ENCODE data around the gene ADAMTS12.
A peak's percentile ranks its signal among the peaks of the same experiment; 100 is the strongest.

The ADAMTS12 gene

DNA sequence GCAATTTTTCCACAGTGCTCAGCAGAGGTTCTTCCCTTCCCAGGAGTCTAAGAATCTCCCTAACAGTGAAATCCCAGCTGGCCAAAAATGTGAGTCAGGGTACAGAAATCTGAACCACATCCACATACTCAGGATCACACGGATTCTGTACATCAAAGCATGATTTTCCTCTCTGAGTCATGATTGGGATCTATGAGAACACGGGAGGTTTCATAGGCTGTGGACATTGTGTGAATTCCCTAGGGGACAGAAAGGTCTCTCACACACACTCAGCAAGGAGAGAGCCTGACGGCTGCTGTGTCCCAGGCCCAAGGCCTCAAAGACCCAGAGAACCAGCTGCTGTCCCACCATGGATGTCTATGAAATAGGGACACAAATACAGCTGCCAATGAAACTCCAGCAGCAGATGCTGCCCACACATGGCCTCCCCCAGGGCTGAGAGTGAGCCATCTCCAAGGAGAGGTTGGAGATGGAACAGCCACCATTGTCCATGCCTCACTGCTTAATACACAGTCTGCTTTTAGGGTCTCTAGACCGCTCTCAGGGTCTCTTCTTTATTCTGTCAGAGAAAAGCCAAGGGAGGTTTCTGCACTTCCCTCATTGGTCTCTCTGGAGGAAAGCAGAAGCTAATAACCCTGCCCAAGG, 102.7 kb downstream of the ADAMTS12 start:
- Histone ChIP-seq H3K4me1 (ENCODE audit: insufficient read depth, poor library complexity, severe bottlenecking) (no peaks in the 10 kb centered on the region), H3K27me3 (ENCODE audit: insufficient read depth, poor library complexity, severe bottlenecking) (no peaks in the 10 kb centered on the region), H3K27ac (ENCODE audit: poor library complexity, severe bottlenecking) (peak overlapping the region; percentile 52), H3K9me3 (ENCODE audit: severe bottlenecking) (no peaks in the 10 kb centered on the region), H3K4me3 (ENCODE audit: severe bottlenecking) (no peak overlapping the region), H3K36me3 (ENCODE audit: low read depth) (no peaks in the 10 kb centered on the region)
- TF ChIP-seq, protein P1, sequence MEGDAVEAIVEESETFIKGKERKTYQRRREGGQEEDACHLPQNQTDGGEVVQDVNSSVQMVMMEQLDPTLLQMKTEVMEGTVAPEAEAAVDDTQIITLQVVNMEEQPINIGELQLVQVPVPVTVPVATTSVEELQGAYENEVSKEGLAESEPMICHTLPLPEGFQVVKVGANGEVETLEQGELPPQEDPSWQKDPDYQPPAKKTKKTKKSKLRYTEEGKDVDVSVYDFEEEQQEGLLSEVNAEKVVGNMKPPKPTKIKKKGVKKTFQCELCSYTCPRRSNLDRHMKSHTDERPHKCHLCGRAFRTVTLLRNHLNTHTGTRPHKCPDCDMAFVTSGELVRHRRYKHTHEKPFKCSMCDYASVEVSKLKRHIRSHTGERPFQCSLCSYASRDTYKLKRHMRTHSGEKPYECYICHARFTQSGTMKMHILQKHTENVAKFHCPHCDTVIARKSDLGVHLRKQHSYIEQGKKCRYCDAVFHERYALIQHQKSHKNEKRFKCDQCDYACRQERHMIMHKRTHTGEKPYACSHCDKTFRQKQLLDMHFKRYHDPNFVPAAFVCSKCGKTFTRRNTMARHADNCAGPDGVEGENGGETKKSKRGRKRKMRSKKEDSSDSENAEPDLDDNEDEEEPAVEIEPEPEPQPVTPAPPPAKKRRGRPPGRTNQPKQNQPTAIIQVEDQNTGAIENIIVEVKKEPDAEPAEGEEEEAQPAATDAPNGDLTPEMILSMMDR (IDR thresholded peaks at IDR 0.05; ENCODE audit: poor library complexity, severe bottlenecking) = no peak
- DNase-seq (ENCODE audit: low spot score) = no peak
- ATAC-seq (ENCODE audit: low read depth) = peak; percentile 94

- Histone ChIP-seq H3K27me3 (ENCODE audit: insufficient read depth, poor library complexity, severe bottlenecking) (no peaks in the 10 kb centered on the region), H3K27ac (ENCODE audit: poor library complexity, severe bottlenecking) (no peak overlapping the region), H3K36me3 (ENCODE audit: low read depth) (no peaks in the 10 kb centered on the region), H3K4me3 (ENCODE audit: severe bottlenecking) (no peak overlapping the region), H3K4me1 (ENCODE audit: insufficient read depth, poor library complexity, severe bottlenecking) (no peaks in the 10 kb centered on the region), H3K9me3 (ENCODE audit: severe bottlenecking) (peaks cover 6% of the 10 kb centered on the region)
- DNase-seq (ENCODE audit: low spot score) = no peak
- no peak for ATAC-seq (ENCODE audit: low read depth)
- TF ChIP-seq, protein P1 (IDR thresholded peaks at IDR 0.05; ENCODE audit: poor library complexity, severe bottlenecking) = no peak
These were observed 106.2 kb downstream of the ADAMTS12 start for GRCh38 chr5:33785571-33785970.

GRCh38 chr5:33781286-33781685, 110.5 kb downstream of the ADAMTS12 start:
- Histone ChIP-seq H3K27ac (ENCODE audit: poor library complexity, severe bottlenecking) (no peak overlapping the region), H3K4me3 (ENCODE audit: severe bottlenecking) (no peak overlapping the region), H3K27me3 (ENCODE audit: insufficient read depth, poor library complexity, severe bottlenecking) (no peaks in the 10 kb centered on the region), H3K4me1 (ENCODE audit: insufficient read depth, poor library complexity, severe bottlenecking) (no peaks in the 10 kb centered on the region), H3K9me3 (ENCODE audit: severe bottlenecking) (peaks cover 8% of the 10 kb centered on the region), H3K36me3 (ENCODE audit: low read depth) (no peaks in the 10 kb centered on the region)
- no peak for DNase-seq (ENCODE audit: low spot score)
- ATAC-seq (ENCODE audit: low read depth) = no peak
- TF ChIP-seq, protein P1 (IDR thresholded peaks at IDR 0.05; ENCODE audit: poor library complexity, severe bottlenecking) = no peak

- ATAC-seq (ENCODE audit: low read depth) (no peak), DNase-seq (ENCODE audit: low spot score) (no peak)
- Histone ChIP-seq H3K4me3 (ENCODE audit: severe bottlenecking) (no peak overlapping the region), H3K27ac (ENCODE audit: poor library complexity, severe bottlenecking) (no peak overlapping the region), H3K9me3 (ENCODE audit: severe bottlenecking) (peaks cover 2% of the 10 kb centered on the region), H3K27me3 (ENCODE audit: insufficient read depth, poor library complexity, severe bottlenecking) (no peaks in the 10 kb centered on the region), H3K4me1 (ENCODE audit: insufficient read depth, poor library complexity, severe bottlenecking) (peaks cover 2% of the 10 kb centered on the region), H3K36me3 (ENCODE audit: low read depth) (no peaks in the 10 kb centered on the region)
- TF ChIP-seq, protein P1 (IDR thresholded peaks at IDR 0.05; ENCODE audit: poor library complexity, severe bottlenecking) = no peak
These were observed 115.6 kb downstream of the ADAMTS12 start for GRCh38 chr5:33776151-33776660.

DNA sequence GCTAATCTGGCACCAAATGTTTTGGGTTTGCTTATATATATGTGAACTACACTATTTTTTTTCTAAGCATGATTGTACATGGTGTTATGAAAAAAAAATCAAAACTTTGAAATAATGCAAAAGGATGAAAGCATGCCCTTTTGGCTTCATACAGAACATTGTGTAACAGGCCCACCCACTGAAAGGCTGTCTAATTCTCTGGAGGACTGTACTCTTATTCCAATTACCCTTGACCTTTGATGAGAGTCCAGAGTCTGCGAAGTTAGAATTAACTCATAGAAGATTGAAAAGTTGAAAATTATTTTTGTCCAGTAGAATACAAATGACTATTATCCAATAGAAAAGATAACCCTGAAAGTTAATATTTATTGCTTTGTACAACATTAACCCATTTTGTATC, 117.4 kb downstream of the ADAMTS12 start:
- Histone ChIP-seq H3K36me3 (ENCODE audit: low read depth) (no peaks in the 10 kb centered on the region), H3K27ac (ENCODE audit: poor library complexity, severe bottlenecking) (no peak overlapping the region), H3K9me3 (ENCODE audit: severe bottlenecking) (peaks cover 2% of the 10 kb centered on the region), H3K27me3 (ENCODE audit: insufficient read depth, poor library complexity, severe bottlenecking) (no peaks in the 10 kb centered on the region), H3K4me1 (ENCODE audit: insufficient read depth, poor library complexity, severe bottlenecking) (peaks cover 2% of the 10 kb centered on the region), H3K4me3 (ENCODE audit: severe bottlenecking) (no peak overlapping the region)
- no peak for ATAC-seq (ENCODE audit: low read depth)
- no peak for DNase-seq (ENCODE audit: low spot score)
- TF ChIP-seq, protein P1 (IDR thresholded peaks at IDR 0.05; ENCODE audit: poor library complexity, severe bottlenecking) = no peak

All from RWPE2 (cell line).